ENCODE data around the gene EPHA4.

The EPHA4 gene

GRCh38 chr2:221405521-221405920 is 166.6 kb downstream of the EPHA4 start:
- no peak overlapping the region for H2AFZ ChIP-seq (ENCODE audit: low read depth)
- no peaks in the 10 kb centered on the region for H3K27me3 ChIP-seq (ENCODE audit: insufficient read depth, low read depth)
- TF ChIP-seq CTCF (conservative IDR thresholded peaks at IDR 0.05; ENCODE audit: low read depth, low read length) = no peak

GRCh38 chr2:221402072-221402471 is 170.0 kb downstream of the EPHA4 start:
- no peaks in the 10 kb centered on the region for H3K27me3 ChIP-seq (ENCODE audit: insufficient read depth, low read depth)
- H2AFZ ChIP-seq (ENCODE audit: low read depth) = no peak overlapping the region
- no peak overlapping the region for H3K9ac ChIP-seq
- H3K27ac ChIP-seq = no peak overlapping the region
- H4K20me1 ChIP-seq (ENCODE audit: insufficient read depth) = no peaks in the 10 kb centered on the region
- H3K4me2 ChIP-seq = no peak overlapping the region
- no peak overlapping the region for H3K4me3 ChIP-seq (IDR thresholded peaks at IDR 0.05; ENCODE audit: insufficient read depth, low read depth, low read length)
- H3K79me2 ChIP-seq (ENCODE audit: insufficient read depth, low read depth) = no peaks in the 10 kb centered on the region
- H3K36me3 ChIP-seq (ENCODE audit: insufficient read depth) = no peaks in the 10 kb centered on the region
- H3K4me1 ChIP-seq (ENCODE audit: low read depth, poor library complexity, severe bottlenecking) = no peaks in the 10 kb centered on the region
- TF ChIP-seq CTCF (conservative IDR thresholded peaks at IDR 0.05; ENCODE audit: low read depth, low read length) = no peak

More at GRCh38 chr2:221405521-221405920, 166.6 kb downstream of the EPHA4 start:
- Histone ChIP-seq H3K9ac (no peak overlapping the region), H3K4me2 (no peak overlapping the region), H4K20me1 (ENCODE audit: insufficient read depth) (no peaks in the 10 kb centered on the region), H3K79me2 (ENCODE audit: insufficient read depth, low read depth) (no peaks in the 10 kb centered on the region), H3K4me3 (IDR thresholded peaks at IDR 0.05; ENCODE audit: insufficient read depth, low read depth, low read length) (no peak overlapping the region), H3K36me3 (ENCODE audit: insufficient read depth) (no peaks in the 10 kb centered on the region), H3K4me1 (ENCODE audit: low read depth, poor library complexity, severe bottlenecking) (no peaks in the 10 kb centered on the region), H3K27ac (no peak overlapping the region)

GRCh38 chr2:221400411-221400810 is 171.7 kb downstream of the EPHA4 start:
- H3K36me3 ChIP-seq (ENCODE audit: insufficient read depth) = no peaks in the 10 kb centered on the region
- no peak overlapping the region for H3K4me3 ChIP-seq (IDR thresholded peaks at IDR 0.05; ENCODE audit: insufficient read depth, low read depth, low read length)
- no peaks in the 10 kb centered on the region for H3K4me1 ChIP-seq (ENCODE audit: low read depth, poor library complexity, severe bottlenecking)
- H3K9ac ChIP-seq = no peak overlapping the region
- H4K20me1 ChIP-seq (ENCODE audit: insufficient read depth) = no peaks in the 10 kb centered on the region
- TF ChIP-seq CTCF (conservative IDR thresholded peaks at IDR 0.05; ENCODE audit: low read depth, low read length) = no peak
- no peak overlapping the region for H3K4me2 ChIP-seq
- no peaks in the 10 kb centered on the region for H3K79me2 ChIP-seq (ENCODE audit: insufficient read depth, low read depth)
- no peaks in the 10 kb centered on the region for H3K27me3 ChIP-seq (ENCODE audit: insufficient read depth, low read depth)
- H2AFZ ChIP-seq (ENCODE audit: low read depth) = no peak overlapping the region
- H3K27ac ChIP-seq = no peak overlapping the region

GRCh38 chr2:221399183-221399582 is 172.9 kb downstream of the EPHA4 start:
- H3K4me3 ChIP-seq (IDR thresholded peaks at IDR 0.05; ENCODE audit: insufficient read depth, low read depth, low read length) = no peak overlapping the region
- no peak overlapping the region for H3K4me2 ChIP-seq
- H4K20me1 ChIP-seq (ENCODE audit: insufficient read depth) = no peaks in the 10 kb centered on the region
- no peaks in the 10 kb centered on the region for H3K36me3 ChIP-seq (ENCODE audit: insufficient read depth)
- H3K27me3 ChIP-seq (ENCODE audit: insufficient read depth, low read depth) = no peaks in the 10 kb centered on the region
- no peak overlapping the region for H2AFZ ChIP-seq (ENCODE audit: low read depth)
- H3K4me1 ChIP-seq (ENCODE audit: low read depth, poor library complexity, severe bottlenecking) = no peaks in the 10 kb centered on the region
- no peak overlapping the region for H3K9ac ChIP-seq
- no peak for TF ChIP-seq CTCF (conservative IDR thresholded peaks at IDR 0.05; ENCODE audit: low read depth, low read length)
- no peaks in the 10 kb centered on the region for H3K79me2 ChIP-seq (ENCODE audit: insufficient read depth, low read depth)
- H3K27ac ChIP-seq = no peak overlapping the region

All from KMS-11 (cell line).